Epithelial cell of esophagus (primary cell): ENCODE measurements around the gene TRAF2.

ENCODE experiments used
- DNase-seq: peaks from one replicate; pipeline ENCODE4 v3.0.0; 2010; ENCODE audit warnings: low read depth
- H3K4me3 ChIP-seq: 2 replicates; pipeline ENCODE4 v1.5.1; 2011; ENCODE audit warnings: mild to moderate bottlenecking, low read length, control low read depth
- TF ChIP-seq, protein P1 (sequence below): IDR thresholded peaks from 2 replicates; pipeline ENCODE4 v1.5.1; 2011; ENCODE audit warnings: low read depth, mild to moderate bottlenecking, low read length, control low read depth, inconsistent platforms; ENCODE audit not compliant: insufficient read depth; ENCODE audit errors: missing control alignments

The TRAF2 gene

DNA sequence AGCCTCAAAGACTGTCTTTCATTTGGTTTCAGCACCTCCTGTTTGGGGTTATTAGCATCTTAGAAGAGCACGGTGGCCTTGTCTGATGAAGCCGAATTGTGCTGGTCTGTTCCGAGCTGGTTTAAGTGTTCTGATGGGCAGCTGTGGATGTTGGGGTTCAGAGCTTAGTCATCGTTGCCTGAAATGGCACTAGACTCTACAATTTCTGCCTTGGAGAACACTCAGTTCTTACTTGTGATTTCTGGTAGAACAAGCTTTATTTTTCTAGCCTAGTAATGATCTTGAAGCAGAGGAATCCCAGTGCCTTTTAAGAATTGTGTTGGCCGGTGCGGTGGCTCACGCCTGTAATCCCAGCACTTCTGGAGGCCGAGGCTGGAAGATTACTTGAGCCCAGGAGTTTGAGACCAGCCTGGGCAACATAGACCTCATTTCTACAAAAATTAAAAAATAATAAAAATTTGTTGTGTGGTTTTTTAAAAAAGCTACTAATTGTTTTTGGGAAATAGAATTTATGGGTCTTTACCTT is 50.4 kb downstream of the TRAF2 start:
- no peak overlapping the region for H3K4me3 ChIP-seq
- TF ChIP-seq, protein P1, sequence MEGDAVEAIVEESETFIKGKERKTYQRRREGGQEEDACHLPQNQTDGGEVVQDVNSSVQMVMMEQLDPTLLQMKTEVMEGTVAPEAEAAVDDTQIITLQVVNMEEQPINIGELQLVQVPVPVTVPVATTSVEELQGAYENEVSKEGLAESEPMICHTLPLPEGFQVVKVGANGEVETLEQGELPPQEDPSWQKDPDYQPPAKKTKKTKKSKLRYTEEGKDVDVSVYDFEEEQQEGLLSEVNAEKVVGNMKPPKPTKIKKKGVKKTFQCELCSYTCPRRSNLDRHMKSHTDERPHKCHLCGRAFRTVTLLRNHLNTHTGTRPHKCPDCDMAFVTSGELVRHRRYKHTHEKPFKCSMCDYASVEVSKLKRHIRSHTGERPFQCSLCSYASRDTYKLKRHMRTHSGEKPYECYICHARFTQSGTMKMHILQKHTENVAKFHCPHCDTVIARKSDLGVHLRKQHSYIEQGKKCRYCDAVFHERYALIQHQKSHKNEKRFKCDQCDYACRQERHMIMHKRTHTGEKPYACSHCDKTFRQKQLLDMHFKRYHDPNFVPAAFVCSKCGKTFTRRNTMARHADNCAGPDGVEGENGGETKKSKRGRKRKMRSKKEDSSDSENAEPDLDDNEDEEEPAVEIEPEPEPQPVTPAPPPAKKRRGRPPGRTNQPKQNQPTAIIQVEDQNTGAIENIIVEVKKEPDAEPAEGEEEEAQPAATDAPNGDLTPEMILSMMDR = no peak
- no peak for DNase-seq

DNA sequence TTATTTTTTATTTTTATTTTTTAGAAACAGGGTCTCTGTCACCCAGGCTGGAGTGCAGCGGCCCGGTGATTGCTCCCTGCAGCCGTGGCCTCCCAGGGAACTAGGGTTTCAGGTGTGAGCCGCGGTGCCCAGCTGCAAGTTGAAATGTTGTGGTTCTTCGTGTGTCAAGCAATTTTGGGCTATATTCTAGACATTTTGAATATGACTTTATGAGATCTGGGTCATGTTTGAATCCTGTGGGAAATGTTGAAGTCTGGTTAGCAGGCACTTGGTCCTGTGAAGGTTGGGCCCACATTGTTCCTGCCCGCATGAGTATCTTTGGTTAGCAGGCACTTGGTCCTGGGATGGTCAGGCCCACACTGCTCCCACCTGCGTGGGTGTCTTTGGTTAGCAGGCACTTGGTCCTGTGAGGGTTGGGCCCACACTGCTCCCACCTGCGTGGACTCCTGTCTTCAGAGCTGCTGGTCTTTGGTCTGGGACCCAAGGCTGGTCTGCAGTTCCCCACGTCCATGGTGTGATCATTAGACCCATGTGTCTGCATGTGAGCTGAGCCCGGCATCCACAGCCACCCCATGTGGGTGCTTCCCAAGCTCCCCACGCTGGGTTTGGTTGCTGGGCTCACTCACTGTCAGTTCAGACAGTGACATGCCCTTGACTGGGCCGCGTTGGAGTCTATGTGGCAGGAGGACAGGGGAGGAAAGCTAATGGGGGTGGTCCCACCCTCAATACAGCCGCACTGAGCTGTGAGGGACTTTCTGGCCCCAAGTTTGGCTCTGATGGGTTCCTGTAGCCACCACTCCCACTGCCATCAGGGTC is 51.1 kb downstream of the TRAF2 start:
- no peak for DNase-seq
- TF ChIP-seq, protein P1 = no peak
- no peak overlapping the region for H3K4me3 ChIP-seq

DNA sequence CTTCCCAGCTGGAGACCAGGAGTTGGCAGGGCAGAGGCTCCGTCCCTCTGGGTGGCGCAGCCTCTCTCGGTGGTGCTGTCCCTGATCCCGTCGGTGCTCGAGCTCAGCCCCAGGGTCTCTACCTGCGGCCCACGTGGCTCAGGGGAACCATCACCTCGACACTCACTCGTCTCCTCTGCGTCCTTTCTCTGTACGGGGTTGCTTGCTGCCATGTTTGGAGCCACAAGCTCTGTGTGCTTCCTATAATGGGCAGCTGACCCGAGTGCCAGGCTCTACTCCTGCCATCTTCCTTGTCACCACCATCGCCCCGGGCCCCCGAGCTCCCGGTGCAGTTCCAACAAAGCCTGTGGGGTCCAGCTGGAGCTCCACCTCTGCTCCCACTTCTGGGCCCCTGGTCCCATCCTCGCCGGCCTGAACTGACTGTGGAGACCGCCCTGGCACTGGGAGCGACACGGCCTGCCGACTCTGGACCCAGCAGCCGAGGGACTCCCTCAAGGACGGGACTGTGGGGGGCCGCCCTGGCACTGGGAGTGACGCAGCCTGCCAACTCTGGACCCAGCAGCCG is 53.2 kb downstream of the TRAF2 start:
- no peak for DNase-seq
- TF ChIP-seq, protein P1 = no peak
- no peak overlapping the region for H3K4me3 ChIP-seq

DNA sequence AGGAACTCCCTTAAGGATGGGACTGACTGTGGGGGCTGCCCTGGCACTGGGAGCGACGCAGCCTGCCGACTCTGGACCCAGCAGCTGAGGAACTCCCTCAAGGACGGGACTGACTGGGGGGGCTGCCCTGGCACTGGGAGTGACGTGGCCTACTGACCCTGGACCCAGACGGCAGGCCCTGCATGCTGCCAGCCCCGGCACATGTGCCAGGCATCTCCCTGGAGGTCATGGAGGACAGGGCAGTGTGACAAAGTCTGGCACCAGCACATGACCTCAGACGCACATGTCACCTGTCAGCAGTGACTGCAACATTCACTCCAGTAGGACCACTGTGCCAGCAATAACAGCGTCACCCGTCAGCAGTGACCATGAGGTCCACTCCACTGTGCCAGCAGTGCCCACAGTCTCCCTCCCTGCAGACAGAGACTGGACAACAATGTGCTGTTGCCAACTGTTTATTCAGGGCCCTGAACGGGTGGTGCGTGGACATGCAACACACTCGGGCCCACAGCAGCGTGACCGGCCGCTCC is 53.7 kb downstream of the TRAF2 start:
- TF ChIP-seq, protein P1 = no peak
- H3K4me3 ChIP-seq = no peak overlapping the region
- no peak for DNase-seq

DNA sequence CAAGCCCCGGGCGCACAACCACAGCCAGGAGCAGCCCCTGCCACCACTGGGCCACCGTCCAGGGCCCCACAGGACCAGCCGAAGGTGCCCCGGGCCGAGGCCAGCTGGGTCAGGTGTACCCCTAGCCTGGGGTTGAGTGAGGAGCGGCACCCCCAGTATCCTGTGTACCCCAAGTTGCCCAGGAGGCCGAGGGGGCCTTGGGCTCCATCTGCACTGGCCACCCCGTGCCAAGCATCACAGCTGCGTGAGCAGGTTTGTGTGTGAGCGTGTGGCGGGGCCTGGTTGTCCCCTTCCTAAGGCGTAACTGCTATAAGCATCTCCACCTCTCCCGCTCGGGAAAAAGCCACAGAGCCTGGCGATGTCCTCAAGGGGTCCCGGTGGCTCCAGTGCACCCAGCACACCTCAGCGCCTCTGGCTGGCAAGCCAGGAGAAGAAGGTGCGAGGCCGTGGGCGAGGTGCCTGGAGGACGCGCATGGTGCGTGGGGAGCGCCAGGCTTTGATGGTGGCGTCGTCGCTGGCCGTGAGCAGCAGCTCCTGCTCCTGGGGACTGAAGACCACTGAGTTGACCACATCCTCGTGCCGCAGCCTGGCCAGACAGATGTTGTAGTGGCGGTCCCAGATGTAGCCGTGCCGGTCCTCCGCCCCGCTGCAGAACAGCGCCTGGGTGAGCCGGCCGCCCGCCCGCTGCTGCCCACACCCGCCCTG is 54.4 kb downstream of the TRAF2 start:
- no peak for DNase-seq
- no peak overlapping the region for H3K4me3 ChIP-seq
- TF ChIP-seq, protein P1 = no peak

DNA sequence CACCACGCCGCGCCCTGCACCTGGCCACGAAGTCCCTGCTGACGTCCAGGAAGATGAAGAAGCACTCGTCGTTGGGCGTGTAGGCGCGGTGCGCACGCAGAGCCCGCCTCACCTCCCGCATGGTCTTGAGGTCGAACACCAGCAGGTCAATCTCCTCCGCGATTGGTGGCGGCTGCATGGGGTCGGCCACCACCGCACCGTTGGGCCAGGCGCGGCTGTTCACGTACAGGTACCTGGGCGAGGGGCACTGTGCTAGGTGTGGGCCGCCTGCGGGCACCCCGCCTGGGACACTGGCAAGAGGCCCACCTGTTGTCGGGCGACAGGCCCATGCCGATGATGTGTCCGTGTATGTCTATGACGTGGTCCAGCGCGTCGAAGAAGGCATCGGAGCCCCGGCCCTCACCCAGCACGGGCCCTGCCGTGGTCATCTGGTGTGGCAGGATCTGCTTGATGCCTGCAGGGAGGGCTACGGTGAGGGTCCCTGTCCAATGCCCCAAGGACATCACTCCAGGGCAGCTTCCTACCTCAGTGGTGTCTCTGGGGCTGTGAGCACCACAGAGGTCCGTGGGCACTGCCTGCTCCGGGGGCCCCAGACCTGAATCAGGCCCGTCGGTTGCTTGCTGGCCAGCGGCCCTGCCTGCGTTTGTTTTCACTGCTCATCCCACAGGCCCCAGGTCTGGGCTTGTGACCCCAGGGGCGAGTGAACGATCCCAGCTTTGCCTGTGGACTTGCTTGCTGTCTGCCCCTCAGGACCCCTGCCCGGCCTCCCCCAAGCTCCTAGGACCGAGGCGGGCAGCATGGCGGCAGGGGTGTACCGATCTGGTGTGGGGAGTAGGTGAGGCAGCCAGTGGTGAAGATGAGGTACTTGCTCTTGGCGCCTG is 55.2 kb downstream of the TRAF2 start:
- TF ChIP-seq, protein P1 = no peak
- no peak overlapping the region for H3K4me3 ChIP-seq
- no peak for DNase-seq
